Activated CD8-positive, alpha-beta T cell treated with anti-CD3 and anti-CD28 coated beads for 36 hours (primary cell): ENCODE measurements around the gene INPP4A. TPM values are rescaled to one million over a fixed set of nuclear protein-coding genes. Genes with fewer than 3 reads are reported as not detected.

ENCODE experiments used
- ATAC-seq: fragments of 200-7000 bp; cut with Tn5 transposase; one replicate; pipeline ENCODE4 v1.10.0; 2021; ENCODE audit warnings: mild to moderate bottlenecking, moderate library complexity
- CTCF ChIA-PET: fragments of 350-600 bp; sonication (Branson Sonifier 250); formaldehyde crosslinking; loops from one replicate; lab custom pipeline; 2021; ENCODE audit warnings: antibody characterized with exemption; lab: Charles Lee
- POLR2A ChIA-PET: fragments of 350-600 bp; sonication (Branson Sonifier 250); formaldehyde crosslinking; loops from one replicate; lab custom pipeline; 2021; ENCODE audit warnings: antibody characterized with exemption; lab: Charles Lee
- DNase-seq: peaks from one replicate; pipeline ENCODE4 v3.0.0-alpha.2; 2020
- H3K27ac Mint-ChIP-seq: one replicate; pipeline ENCODE4 v1.8.0; 2021; ENCODE audit warnings: mild to moderate bottlenecking, mixed read lengths
- H3K27me3 Mint-ChIP-seq: one replicate; pipeline ENCODE4 v1.8.0; 2021; ENCODE audit warnings: mixed read lengths
- H3K36me3 Mint-ChIP-seq: one replicate; pipeline ENCODE4 v1.8.0; 2021; ENCODE audit warnings: low read depth, mixed read lengths
- H3K4me1 Mint-ChIP-seq: one replicate; pipeline ENCODE4 v1.8.0; 2021; ENCODE audit warnings: low read depth, mixed read lengths
- H3K4me3 Mint-ChIP-seq: one replicate; pipeline ENCODE4 v1.8.0; 2021; ENCODE audit warnings: mild to moderate bottlenecking, moderate library complexity, mixed read lengths
- H3K9me3 Mint-ChIP-seq: one replicate; pipeline ENCODE4 v1.8.0; 2021; ENCODE audit warnings: mixed read lengths
- CTCF ChIP-seq: fragments of 200-600 bp; IDR thresholded peaks from one replicate; pipeline ENCODE4 v1.8.0; 2022; ENCODE audit warnings: antibody characterized with exemption, mild to moderate bottlenecking
- intact Hi-C: fragments of 100-400 bp; cut with micrococcal nuclease; formaldehyde crosslinking; loops from one replicate; pipeline ENCODE4 v1.10.0; 2022
- total RNA-seq, 2 experiments: library from RNA; stranded (reverse); gene quantifications; one replicate each; pipeline ENCODE4 v1.2.3, GENCODE V29; 2021

Gene INPP4A
- total RNA-seq, 2 experiments from 2014 or later, result 46.7 to 46.9 TPM

GRCh38 chr2:98509542-98510321 is 65.1 kb downstream of the INPP4A start:
- ATAC-seq, result no peak
- Mint-ChIP-seq H3K4me1 (peaks cover 89% of the 10 kb centered on the region), H3K27ac (no peak overlapping the region), H3K36me3 (peaks cover 10% of the 10 kb centered on the region), H3K4me3 (no peak overlapping the region), H3K9me3 (no peaks in the 10 kb centered on the region), H3K27me3 (no peaks in the 10 kb centered on the region)
- POLR2A ChIA-PET, result no interaction called here
- intact Hi-C loops, result no loop called here
- DNase-seq, result no peak
- no peak for TF ChIP-seq CTCF
- CTCF ChIA-PET, result interaction anchor here (2.8 kb wide), 1 partner anchor 22 kb away, joined by 10 read pairs; no protein-coding TSS in a partner anchor

- no peak overlapping the region for H3K4me3 Mint-ChIP-seq
- TF ChIP-seq CTCF, result no peak
- ChIA-PET POLR2A (no interaction called here), CTCF (no interaction called here)
- no peak overlapping the region for H3K27ac Mint-ChIP-seq
- intact Hi-C loops, result no loop called here
- H3K4me1 Mint-ChIP-seq, result peaks cover 89% of the 10 kb centered on the region
- no peaks in the 10 kb centered on the region for H3K27me3 Mint-ChIP-seq
- no peaks in the 10 kb centered on the region for H3K9me3 Mint-ChIP-seq
- peaks cover 10% of the 10 kb centered on the region for H3K36me3 Mint-ChIP-seq
- ATAC-seq, result no peak
- DNase-seq, result no peak
Observed at GRCh38 chr2:98510322-98510662, 65.6 kb downstream of the INPP4A start.

- H3K27me3 Mint-ChIP-seq, result no peaks in the 10 kb centered on the region
- H3K36me3 Mint-ChIP-seq, result peaks cover 10% of the 10 kb centered on the region
- DNase-seq, result no peak
- no peak for TF ChIP-seq CTCF
- peak overlapping the region; percentile 44 for H3K27ac Mint-ChIP-seq
- intact Hi-C loops, result no loop called here
- CTCF ChIA-PET, result interaction anchor here (0.8 to 1.2 kb wide), 4 partner anchors 24 to 99 kb away, joined by 3 to 4 read pairs (median 3); no protein-coding TSS in a partner anchor
- H3K9me3 Mint-ChIP-seq, result no peaks in the 10 kb centered on the region
- POLR2A ChIA-PET, result no interaction called here
- H3K4me1 Mint-ChIP-seq, result peaks cover 90% of the 10 kb centered on the region
- H3K4me3 Mint-ChIP-seq, result no peak overlapping the region
- ATAC-seq, result no peak
Observed at GRCh38 chr2:98511981-98512380, 67.3 kb downstream of the INPP4A start.

- Mint-ChIP-seq H3K4me3 (no peak overlapping the region), H3K9me3 (no peaks in the 10 kb centered on the region), H3K27me3 (no peaks in the 10 kb centered on the region), H3K36me3 (peaks cover 5% of the 10 kb centered on the region), H3K4me1 (peaks cover 93% of the 10 kb centered on the region), H3K27ac (no peak overlapping the region)
- no peak for DNase-seq
- CTCF ChIA-PET, result interaction anchor here (1.0 kb wide), 1 partner anchor 45 kb away, joined by 3 read pairs; no protein-coding TSS in a partner anchor
- intact Hi-C loops, result no loop called here
- no peak for ATAC-seq
- TF ChIP-seq CTCF, result no peak
- POLR2A ChIA-PET, result no interaction called here
Observed at GRCh38 chr2:98512699-98513098, 68.0 kb downstream of the INPP4A start.

GRCh38 chr2:98514096-98514639 is 69.5 kb downstream of the INPP4A start:
- TF ChIP-seq CTCF, result no peak
- ATAC-seq (no peak), DNase-seq (no peak)
- H3K4me1 Mint-ChIP-seq, result peaks cover 90% of the 10 kb centered on the region
- no peaks in the 10 kb centered on the region for H3K27me3 Mint-ChIP-seq
- ChIA-PET POLR2A (interaction anchor here (0.7 to 2.9 kb wide), 5 partner anchors 9 to 76 kb away, joined by 3 to 15 read pairs (median 4); no protein-coding TSS in a partner anchor), CTCF (interaction anchor here (1.2 to 5.2 kb wide), 5 partner anchors 8 to 101 kb away, joined by 4 to 50 read pairs (median 5); no protein-coding TSS in a partner anchor)
- peaks cover under 1% of the 10 kb centered on the region for H3K36me3 Mint-ChIP-seq
- no peak overlapping the region for H3K4me3 Mint-ChIP-seq
- intact Hi-C loops, result no loop called here
- H3K9me3 Mint-ChIP-seq, result no peaks in the 10 kb centered on the region
- peak overlapping the region; percentile 59 for H3K27ac Mint-ChIP-seq
